LNCAP (cell line): ENCODE measurements around the gene NRIP1.

Experiments
- CTCF ChIP-seq: fragments of 450-650 bp; IDR thresholded peaks from 2 replicates; pipeline ENCODE4 v1.5.1; 2017; ENCODE audit warnings: mild to moderate bottlenecking

NRIP1 gene

GRCh38 chr21:14911351-14911750 is 153.4 kb downstream of the NRIP1 start:
- no peak for TF ChIP-seq CTCF
